UCSD-AML1 (cell line): Measurements from ENCODE around the gene ZNF385D.

Experiments used
- DNase-seq: peaks from one replicate; lab custom pipeline; 2025; ENCODE audit not compliant: unreplicated experiment; lab: John Stamatoyannopoulos, UW

The ZNF385D gene

GRCh38 chr3:21618695-21619094 lies 132.3 kb downstream of the ZNF385D start:
- DNase-seq, result no peak

DNA sequence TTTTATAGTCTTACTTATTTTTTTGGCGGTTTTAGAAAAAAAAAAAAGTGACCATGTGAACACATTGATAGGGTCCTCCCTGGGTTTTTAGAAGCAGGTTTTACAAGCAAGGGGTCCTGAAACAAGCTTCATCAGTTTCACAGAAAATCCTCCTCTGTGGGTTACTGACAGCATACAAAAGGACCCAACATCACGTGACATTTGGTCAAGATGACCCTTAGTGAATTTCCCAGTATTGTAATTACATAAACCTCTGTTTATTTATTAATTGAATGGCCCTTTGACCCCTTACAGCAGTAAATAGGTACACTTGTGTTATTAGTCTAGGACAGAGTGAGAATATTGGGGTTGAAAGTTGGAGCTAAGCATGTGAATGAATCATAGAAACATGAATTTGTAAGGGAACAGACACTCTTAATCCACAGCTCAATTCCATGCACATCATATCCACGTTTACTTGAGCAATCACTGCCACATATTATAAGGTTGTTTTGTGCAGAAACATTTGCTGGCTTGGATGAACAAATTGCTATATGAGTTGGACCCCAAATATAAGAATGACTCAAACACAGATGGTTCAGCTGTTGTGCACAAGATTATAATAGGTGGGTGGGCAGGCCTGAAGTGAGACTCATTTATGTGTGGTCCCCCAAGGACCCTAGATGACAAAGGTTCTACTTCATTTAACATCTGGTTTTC lies 137.5 kb downstream of the ZNF385D start:
- DNase-seq, result no peak

GRCh38 chr3:21601178-21601577 lies 149.8 kb downstream of the ZNF385D start:
- DNase-seq, result no peak

DNA sequence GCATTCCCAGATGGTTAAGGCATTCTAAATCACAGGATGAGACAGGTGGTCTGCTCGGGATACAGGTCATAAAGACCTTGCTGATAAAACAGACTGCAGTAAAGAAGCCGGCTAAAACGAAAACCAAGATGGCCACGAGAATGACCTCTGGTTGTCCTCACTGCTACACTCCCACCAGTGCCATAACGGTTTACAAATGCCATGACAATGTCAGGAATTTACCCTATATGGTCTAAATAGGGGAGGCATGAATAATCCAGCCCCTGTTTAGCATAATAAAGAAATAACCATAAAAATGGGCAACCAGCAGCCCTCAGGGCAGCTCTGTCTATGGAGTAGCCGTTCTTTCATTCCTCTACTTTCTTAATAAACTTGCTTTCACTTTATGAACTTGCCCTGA lies 151.1 kb downstream of the ZNF385D start:
- no peak for DNase-seq

DNA sequence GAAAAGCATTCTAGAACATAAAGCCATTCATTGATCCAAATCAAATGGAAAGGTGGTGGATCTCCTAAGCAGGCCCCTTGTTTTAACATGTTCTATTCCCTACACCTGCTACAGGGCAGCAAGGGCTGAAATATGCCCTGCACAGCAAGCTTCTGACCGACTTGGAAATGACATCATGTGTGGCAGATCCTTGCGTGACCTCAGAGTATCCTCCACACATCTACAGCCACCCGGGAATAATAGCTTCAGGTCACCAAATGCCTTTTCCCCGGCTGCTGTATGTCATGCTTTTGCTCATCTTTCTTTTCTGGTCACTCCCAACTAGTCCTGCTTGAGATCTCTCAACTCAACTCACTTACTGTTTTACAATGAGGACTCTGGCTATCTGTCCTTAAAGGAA lies 158.2 kb downstream of the ZNF385D start:
- no peak for DNase-seq

GRCh38 chr3:21587894-21588293 lies 163.1 kb downstream of the ZNF385D start:
- no peak for DNase-seq

- no peak for DNase-seq
These were observed 165.7 kb downstream of the ZNF385D start for GRCh38 chr3:21585216-21585740.

DNA sequence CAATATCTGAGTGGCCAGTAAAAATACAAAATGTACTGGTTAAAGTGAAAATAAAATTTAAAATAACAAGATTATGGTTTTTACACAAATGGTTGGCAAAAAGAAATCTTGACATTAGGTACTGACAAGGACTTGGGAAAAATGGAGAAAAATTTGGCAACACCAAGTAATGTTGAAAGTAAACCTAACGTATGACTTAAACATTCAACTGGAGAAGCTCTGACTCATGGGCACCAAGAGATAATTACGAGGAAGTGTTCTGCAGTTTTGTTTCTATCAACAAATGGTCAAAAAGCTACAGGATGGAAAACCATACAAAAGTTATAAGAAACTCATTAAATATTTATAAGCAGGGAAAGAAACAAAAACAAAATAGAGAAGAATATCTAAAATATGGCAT lies 177.7 kb downstream of the ZNF385D start:
- DNase-seq, result no peak

DNA sequence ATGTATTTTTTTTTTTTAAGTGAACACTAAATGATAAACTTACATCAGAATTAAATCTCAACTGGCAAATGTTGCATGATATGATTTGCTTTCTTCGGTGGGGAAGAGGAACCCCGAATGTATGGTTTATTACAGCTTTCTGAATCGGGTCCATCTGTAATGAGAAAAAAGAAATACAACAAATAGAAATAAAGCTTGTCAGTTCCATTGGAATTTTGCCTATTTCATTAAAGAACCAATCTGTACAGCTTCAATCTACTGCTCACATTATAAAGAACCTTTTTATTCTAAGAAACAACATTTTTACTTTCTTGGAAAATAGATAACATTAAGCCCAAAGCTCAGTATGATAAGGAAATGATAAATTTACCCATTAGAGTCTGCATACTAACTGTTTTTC lies 186.5 kb downstream of the ZNF385D start:
- no peak for DNase-seq

DNA sequence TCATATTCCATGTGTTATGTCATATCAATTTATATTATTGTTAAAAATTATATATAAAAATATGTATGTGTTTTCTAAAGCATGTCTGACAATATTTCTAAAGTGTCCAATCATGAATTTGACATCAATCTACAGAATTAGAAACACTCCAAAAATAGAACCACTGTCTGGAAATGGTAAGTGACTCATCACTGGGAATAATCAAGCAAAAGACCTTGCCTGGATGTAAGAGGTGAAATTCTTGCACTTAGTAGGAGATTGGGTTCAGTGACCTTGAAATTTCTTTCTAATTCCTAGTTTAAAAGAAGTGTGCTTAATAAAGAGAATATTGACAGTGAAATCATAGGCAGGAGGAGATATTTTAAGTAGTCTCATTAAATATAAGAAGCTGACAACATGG lies 188.8 kb downstream of the ZNF385D start:
- DNase-seq, result no peak

- DNase-seq, result no peak
These were observed 189.5 kb downstream of the ZNF385D start for GRCh38 chr3:21561472-21561871.

- DNase-seq, result no peak
These were observed 200.0 kb downstream of the ZNF385D start for GRCh38 chr3:21551019-21551418.

GRCh38 chr3:21544076-21544462 lies 206.9 kb downstream of the ZNF385D start:
- no peak for DNase-seq

GRCh38 chr3:21543380-21544075 lies 207.5 kb downstream of the ZNF385D start:
- no peak for DNase-seq

GRCh38 chr3:21542656-21543379 lies 208.2 kb downstream of the ZNF385D start:
- DNase-seq, result no peak

GRCh38 chr3:21540265-21540664 lies 210.7 kb downstream of the ZNF385D start:
- DNase-seq, result no peak

DNA sequence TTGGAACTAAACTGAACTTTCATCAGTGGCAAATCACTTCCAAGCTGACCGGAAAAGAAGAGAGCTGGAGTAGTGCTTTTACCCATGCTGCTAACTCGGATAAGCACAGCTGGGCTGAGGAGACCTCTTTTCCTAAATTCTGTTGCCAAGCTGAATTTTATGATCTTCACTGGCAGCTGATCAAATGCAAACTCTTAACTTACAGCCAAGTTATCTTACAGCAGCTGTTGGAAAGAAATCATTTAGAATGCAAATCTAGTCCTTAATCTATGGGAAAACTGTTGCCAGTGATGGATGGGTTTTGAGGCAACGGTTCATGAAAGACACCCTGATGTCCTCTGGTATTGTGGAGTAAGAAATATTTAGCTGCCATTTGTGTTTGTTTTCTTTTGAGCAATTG lies 216.5 kb downstream of the ZNF385D start:
- no peak for DNase-seq

GRCh38 chr3:21533002-21533401 lies 218.0 kb downstream of the ZNF385D start:
- DNase-seq, result no peak

DNA sequence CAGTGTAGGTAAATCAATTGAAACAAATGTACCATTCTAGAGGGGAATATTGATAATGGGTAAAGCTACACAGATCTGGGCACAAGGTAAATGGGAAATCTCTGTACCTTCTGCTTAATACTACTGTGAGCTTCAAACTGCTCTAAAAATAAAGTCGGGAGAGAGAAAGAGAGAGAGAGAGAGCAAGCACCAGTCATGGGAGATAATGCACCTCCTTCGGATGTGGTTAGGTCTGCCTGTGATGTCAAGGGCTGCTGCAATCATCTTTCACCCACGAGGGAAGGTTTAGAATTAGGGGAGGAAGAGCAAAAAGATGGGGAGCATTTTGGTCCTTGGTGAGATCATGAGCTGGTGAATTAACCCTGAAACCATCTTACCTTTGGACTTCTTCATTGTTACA lies 219.1 kb downstream of the ZNF385D start:
- no peak for DNase-seq

GRCh38 chr3:21528291-21528995 lies 222.6 kb downstream of the ZNF385D start:
- DNase-seq, result no peak

DNA sequence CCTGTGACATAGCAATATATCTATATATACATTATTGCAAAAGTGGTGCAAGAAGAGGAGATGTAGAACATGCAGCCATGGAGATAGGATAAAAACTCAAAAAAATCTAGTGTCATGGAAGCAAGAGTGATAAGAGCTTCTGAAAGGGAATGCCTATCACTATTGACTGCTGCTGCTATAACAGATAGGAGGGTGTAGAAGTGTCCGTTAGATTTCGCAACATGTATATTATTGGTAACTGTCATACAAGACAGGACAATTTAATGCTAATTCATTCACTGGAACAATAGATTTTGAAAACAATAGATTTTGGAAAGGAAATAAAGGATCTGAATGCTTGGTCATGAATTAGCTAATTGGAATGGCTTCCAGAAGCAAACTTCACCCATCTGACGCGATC lies 224.5 kb downstream of the ZNF385D start:
- DNase-seq, result no peak
